GM21526 (cell line): ENCODE data around the gene SOX18.
A peak's percentile ranks its signal among the peaks of the same experiment; 100 is the strongest.

ENCODE experiments used
- ATAC-seq: cut with Tn5 transposase; IDR thresholded peaks from one replicate; pipeline ENCODE4 v1.9.1; 2021; ENCODE audit warnings: moderate library complexity; ENCODE audit not compliant: unreplicated experiment, low FRiP score

SOX18 gene

GRCh38 chr20:64069209-64069613 is 19.8 kb upstream of the SOX18 start:
- no peak for ATAC-seq

DNA sequence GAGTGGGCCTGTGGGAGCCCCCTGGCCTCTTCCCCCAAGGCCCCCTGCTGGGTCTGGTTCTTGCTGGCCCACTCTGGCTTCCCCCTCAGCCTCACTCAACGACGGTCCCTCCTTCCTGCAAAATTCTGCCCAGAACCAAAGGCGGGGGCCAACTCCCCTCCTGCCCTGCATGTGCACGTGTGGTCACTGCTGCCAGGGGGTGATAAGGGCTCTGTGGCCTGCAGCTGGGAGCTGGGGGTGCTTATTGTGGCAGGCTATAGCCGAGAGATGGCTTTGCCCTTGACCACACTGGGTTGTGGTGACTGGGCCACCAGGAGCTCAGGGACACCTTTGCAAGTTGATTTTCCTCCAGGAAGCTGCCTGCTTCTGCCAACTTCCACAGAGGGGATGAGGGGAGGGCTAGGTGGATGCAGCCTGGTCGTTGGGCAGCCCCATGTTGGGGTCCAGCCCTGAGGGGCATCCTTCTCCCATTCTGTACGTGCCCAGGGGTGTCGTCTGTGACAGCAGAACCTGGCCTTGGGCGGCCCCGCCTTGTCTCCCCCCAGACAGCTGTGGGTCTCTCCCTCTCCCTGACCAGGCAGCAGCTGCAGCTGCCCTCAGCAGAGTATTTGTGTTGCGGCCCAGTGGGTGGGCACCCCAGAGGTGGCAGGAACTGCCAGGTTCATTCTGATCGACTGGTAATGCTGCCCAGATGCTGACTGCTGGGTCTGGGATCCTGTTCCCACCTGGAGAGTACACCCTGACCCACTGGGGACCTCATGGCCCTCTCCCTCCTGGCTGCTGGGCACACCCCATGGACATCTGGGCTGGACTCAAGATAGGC is 19.2 kb upstream of the SOX18 start:
- no peak for ATAC-seq

GRCh38 chr20:64067733-64068307 is 18.4 kb upstream of the SOX18 start:
- no peak for ATAC-seq

GRCh38 chr20:64067005-64067632 is 17.7 kb upstream of the SOX18 start:
- ATAC-seq: no peak

GRCh38 chr20:64065974-64066343 is 16.5 kb upstream of the SOX18 start:
- ATAC-seq: no peak

DNA sequence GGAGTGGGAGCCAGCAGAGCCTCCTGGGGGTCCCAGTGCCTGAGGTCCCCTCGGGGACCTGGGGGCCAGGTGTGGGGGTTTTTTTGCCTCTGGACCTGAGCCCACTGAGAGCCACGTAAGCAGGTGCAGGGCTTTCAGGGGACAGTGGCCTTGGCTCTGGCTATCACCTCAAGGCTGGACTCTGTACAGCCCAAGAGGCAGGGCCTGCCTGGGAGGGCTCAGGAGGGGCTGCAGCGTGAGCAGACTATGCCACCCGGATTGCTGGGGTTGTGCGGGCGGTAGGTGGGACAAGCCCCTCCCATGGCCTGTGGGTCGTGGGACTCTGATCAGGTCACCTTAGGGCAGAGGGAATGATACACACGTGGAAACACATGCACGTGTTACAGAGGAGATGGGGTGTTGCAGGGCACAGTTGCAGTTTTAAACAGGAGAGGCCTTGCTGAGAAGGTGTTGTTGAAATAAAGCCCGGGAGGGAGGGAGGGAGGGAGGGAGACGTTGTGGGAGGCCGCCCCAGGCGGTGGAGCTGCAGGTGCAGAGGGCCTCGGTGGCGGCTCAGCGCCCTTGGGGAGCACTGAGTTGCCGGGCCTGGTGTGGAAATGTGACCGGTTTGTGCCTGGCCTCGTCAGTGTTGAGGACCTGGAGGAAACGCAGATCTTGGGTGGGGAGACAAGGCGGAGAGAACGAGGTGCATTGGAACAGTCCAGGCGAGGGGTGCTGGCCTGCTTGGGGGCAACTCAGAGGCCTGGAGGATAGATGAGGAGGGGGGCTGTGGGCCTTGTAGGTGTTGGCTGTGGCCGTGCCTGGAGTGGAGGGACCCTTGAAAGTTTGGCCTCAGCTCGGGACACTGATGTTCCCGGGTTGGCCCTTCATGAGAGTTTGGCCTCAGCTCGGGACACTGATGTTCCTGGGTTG is 15.9 kb upstream of the SOX18 start:
- ATAC-seq: no peak

DNA sequence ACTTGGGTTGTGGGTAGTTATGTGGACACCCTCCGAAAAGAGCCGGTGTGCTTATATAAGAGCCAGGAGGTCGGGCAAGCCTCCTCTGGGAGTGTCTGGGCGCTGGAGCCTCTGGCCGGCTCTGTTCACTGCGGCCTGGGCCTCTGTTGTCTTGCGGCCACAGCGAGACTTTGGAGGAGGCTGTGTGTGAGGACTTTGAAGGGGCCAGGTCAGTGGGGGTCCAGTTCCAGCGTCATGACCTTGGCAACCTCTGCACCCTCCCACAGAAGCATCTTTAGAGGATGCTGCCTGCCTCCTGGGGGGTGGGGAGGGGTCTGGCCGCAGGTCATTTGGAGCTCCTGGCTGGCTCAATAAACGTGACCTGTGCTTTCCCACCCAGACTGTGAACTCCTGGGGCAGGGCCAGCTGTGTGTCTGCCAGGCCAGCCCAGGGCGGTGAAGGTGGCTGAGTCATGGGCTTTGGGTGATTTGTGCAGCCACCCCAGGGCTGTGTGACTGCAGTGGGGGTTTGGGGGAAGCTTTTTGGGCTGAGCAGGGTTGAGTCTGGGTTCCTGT is 14.8 kb upstream of the SOX18 start:
- ATAC-seq: no peak

DNA sequence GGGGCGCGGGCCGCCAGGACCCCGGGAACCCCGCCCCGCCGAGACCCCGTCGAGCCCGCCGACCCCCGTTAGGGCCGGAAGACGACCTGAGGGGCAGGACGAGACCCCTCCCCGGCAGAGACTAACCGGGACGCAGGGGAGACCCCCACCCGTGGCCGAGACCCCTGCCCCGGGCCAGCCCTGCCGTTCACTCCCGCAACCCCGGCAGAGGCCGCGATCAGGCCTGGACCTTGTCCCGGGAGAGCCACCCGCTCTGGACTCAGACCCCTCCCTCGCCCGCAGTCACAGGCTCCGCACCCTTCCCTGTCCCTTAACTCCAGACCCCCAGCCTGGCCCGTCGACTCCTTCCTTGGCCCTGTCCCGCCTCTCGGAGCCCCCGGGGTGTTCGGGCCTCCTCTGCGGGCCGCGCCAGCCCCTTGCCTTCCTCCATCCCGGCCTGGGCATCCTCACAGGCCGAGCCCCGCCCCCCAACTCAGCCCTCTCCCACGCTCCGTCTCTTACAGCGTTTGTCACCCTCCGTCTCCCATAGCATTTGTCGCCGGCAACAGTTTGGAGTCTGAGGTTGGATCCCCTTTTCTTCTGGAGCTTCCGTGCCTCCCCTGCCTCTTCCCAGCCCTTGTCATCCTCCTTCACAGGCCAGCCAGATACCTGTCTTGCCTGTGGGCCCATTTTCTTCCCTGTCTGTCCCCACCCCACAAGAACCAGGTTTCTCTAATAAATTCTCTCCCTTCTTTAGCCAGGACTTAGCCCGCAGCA is 14.1 kb upstream of the SOX18 start:
- no peak for ATAC-seq

DNA sequence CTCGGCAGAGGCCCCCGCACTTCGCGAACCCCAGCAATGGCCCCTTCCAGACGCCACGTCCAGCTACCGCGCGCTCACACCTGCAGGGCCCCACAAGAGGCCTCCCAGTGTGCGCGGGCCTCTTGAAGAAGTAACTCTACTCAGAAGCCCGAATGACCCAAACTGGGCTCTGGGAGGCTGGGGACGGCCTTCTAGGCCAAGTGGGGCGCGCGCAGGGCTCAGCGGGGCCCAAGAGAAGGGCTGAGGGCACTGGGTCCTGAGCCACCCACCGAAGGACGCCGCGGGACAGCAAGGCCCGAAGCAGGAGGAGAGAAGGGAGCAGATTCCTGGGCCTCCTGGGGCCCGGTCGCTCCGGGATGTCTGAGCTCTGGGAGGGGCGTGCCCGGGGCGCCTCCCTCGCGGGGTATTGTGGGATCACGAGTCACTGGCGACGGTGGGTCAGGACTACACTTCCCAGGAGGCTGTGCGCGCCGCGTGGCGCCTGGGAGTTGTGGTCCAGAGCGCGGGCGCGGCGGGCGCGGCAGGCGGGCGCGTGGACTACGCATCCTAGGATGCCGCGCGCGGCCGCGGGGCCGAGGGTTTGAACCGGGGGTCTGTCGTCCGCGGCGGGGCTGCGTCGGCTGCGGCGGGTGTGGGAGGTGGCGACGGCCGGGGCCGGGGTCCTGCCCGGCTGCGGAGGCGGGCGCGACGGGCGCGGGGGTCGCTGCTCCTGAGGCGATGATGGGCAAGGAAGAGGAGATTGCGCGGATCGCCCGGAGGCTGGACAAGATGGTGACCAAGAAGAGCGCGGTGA is 13.4 kb upstream of the SOX18 start, which contains the start of gene TCEA2:
Gene TCEA2, plus strand, starts transcription at position 603 of the 793 bp plus-strand sequence. Its CDS starts 115 bp downstream, at position 718.
- peak; percentile 56 for ATAC-seq

- no peak for ATAC-seq
These were observed 12.8 kb upstream of the SOX18 start for GRCh38 chr20:64062276-64062595.

GRCh38 chr20:64058536-64058935 is 9.1 kb upstream of the SOX18 start:
- ATAC-seq: no peak

GRCh38 chr20:64057628-64058498 is 8.4 kb upstream of the SOX18 start:
- no peak for ATAC-seq

- ATAC-seq: no peak
These were observed 7.6 kb upstream of the SOX18 start for GRCh38 chr20:64056889-64057627.

DNA sequence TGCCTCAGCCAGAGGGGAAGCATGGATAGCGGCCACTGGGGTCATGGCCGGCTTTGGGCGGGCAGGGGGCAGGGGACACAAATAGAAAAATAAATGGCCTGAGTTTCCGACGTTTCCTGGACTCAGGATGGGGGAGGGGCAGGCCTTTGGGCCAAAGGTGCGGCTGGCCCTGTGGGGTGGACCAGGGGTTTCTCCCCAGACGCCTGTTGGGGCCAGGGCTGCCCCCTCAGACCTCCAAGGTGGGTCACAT is 7.1 kb upstream of the SOX18 start:
- no peak for ATAC-seq

GRCh38 chr20:64055893-64056638 is 6.6 kb upstream of the SOX18 start:
- ATAC-seq: no peak

- no peak for ATAC-seq
These were observed 6.0 kb upstream of the SOX18 start for GRCh38 chr20:64055396-64055892.
